ENCODE results near the gene LIF. TPM values are rescaled to one million over a fixed set of nuclear protein-coding genes. Genes with fewer than 3 reads are reported as not detected.
A peak's percentile ranks its signal among the peaks of the same experiment; 100 is the strongest.

The LIF gene
- total RNA-seq, 1 donor from 2014 or later: 3.8 TPM

DNA sequence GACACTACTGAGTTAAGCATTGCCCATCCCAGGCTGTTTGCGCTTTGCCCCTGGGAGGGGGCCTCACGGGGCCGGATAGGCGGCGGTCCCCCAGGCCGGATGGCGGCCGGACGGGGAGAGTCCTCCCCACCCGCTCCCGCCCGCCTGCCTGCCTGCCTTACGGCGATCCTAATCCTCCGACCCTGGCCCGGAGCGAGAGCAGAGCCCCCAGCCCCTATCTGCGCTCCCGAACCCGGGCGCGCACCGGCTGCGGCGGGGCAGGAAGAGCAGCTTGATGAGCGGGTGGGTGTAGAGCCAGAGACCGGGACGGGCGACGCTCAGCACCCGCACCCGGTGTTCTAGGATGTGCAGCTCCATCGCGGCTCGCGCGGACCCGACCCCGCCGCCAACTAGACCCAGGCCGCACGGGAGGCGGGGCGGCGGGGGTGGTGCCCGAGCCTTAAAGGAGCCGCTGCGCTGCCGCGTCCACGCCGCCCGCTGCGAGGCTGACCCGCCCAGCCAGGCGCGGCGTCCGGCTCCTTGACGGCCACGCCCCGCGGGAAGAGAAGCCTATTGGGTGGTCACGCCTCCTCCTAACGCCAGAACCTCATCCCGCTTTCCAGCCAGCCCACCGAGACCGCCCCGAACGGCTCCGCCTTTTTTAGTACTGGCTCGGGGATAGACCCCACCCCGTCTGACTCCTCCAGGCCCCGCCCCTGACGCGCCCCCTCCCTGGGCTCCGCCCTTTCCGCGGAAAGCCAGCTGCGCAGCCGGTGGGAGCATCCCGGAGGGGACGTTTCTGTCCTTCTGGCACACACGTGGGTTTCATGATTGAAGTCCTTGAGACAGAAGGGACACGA, 42.8 kb upstream of the LIF start, which contains the start of gene CASTOR1:
Gene CASTOR1, minus strand, starts transcription at position 365 of the 839 bp plus-strand sequence. Its CDS starts 8 bp downstream, at position 357.
- Mint-ChIP-seq H3K36me3 (peaks cover 11% of the 10 kb centered on the region), H3K4me1 (ENCODE audit: unreplicated experiment) (peaks cover 9% of the 10 kb centered on the region), H3K9me3 (no peaks in the 10 kb centered on the region), H3K27me3 (no peaks in the 10 kb centered on the region), H3K27ac (peak within 1 kb of the TSS; percentile 90), H3K4me3 (peak within 1 kb of the TSS; percentile 87)
- TF ChIP-seq, protein P1, sequence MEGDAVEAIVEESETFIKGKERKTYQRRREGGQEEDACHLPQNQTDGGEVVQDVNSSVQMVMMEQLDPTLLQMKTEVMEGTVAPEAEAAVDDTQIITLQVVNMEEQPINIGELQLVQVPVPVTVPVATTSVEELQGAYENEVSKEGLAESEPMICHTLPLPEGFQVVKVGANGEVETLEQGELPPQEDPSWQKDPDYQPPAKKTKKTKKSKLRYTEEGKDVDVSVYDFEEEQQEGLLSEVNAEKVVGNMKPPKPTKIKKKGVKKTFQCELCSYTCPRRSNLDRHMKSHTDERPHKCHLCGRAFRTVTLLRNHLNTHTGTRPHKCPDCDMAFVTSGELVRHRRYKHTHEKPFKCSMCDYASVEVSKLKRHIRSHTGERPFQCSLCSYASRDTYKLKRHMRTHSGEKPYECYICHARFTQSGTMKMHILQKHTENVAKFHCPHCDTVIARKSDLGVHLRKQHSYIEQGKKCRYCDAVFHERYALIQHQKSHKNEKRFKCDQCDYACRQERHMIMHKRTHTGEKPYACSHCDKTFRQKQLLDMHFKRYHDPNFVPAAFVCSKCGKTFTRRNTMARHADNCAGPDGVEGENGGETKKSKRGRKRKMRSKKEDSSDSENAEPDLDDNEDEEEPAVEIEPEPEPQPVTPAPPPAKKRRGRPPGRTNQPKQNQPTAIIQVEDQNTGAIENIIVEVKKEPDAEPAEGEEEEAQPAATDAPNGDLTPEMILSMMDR (conservative IDR thresholded peaks at IDR 0.05): no peak
- peak; percentile 97 for DNase-seq (ENCODE audit: extremely low spot score, unreplicated experiment)

DNA sequence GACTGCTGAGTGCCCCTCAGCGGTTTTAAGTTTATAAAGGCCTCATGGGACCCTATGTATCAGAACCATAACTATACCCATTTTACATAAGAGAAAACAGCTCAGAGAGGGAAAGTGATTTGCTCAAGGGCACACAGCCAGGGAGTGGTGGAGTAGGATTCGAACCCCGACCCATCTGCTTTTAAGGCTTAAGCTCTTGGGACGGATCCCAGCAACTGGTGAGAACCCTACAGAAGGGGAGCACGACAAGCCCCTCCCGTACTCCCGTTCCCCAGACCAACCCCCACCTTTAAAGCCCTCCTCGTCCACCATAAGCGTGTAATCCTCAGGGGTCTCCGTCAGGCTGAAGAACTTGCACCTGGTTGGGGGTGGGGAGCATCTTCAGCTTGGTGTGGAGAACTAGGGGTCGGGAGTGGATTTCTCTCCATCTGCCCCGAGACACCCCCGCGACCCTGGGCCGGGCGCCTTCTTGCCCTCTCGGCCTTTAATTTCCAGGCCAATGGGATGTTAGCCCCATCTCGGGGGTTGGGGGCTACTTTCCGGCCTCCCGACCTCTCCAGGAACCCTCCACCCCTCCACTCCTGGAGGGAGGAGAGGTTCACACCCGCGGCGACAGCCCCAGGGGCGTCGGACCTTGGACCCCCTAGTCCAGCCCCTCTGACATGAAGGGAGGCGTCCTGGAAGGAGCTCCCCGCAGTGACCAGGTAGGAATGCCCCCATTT, 42.0 kb upstream of the LIF start:
- DNase-seq (ENCODE audit: extremely low spot score, unreplicated experiment): no peak
- Mint-ChIP-seq H3K4me1 (ENCODE audit: unreplicated experiment) (peaks cover 9% of the 10 kb centered on the region), H3K9me3 (no peaks in the 10 kb centered on the region), H3K27ac (peak overlapping the region; percentile 90), H3K4me3 (peak overlapping the region; percentile 87), H3K36me3 (peaks cover 7% of the 10 kb centered on the region), H3K27me3 (no peaks in the 10 kb centered on the region)
- TF ChIP-seq, protein P1 (conservative IDR thresholded peaks at IDR 0.05): no peak

DNA sequence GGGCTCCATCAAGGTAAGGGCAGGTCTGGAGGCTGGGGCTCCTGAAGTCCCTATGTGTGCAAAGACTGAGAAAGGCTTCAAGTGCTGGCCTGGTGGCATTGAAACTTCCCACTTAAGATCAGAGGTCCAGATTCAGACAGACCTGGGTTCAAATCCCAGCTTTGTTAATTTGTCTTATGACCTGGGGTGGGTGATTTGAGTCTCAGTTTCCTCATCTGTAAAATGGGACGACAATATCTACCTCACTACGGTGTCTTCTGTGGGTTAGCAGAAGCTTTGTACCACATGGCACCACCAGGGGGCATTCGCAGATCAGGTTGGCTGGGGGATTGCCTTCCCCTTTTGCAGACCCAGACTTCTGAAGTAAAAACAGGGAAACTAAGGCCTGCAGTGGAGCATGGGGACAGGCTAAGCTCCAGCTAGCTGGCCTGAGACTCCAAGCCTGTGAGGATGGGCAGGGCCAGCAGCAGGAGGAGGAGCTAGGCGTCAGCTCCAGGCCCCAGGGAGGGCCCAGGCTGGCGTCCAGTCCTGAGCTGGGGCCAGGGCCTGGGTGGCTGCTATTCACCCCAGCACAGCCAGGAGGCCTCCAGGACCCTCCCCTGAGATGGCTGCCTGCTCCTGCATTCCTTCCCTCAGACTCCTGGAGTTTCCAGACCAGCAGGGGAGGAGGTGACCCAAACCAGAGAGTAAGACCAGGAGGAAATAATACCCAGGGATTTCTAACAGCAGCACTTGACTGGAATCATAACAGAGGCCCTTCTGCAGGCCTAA, 41.3 kb upstream of the LIF start:
- Mint-ChIP-seq H3K27ac (peak overlapping the region; percentile 90), H3K4me1 (ENCODE audit: unreplicated experiment) (peaks cover 9% of the 10 kb centered on the region), H3K27me3 (no peaks in the 10 kb centered on the region), H3K36me3 (no peaks in the 10 kb centered on the region), H3K4me3 (peak overlapping the region; percentile 87), H3K9me3 (no peaks in the 10 kb centered on the region)
- DNase-seq (ENCODE audit: extremely low spot score, unreplicated experiment): peak; percentile 82
- TF ChIP-seq, protein P1 (conservative IDR thresholded peaks at IDR 0.05): peak; percentile 83

DNA sequence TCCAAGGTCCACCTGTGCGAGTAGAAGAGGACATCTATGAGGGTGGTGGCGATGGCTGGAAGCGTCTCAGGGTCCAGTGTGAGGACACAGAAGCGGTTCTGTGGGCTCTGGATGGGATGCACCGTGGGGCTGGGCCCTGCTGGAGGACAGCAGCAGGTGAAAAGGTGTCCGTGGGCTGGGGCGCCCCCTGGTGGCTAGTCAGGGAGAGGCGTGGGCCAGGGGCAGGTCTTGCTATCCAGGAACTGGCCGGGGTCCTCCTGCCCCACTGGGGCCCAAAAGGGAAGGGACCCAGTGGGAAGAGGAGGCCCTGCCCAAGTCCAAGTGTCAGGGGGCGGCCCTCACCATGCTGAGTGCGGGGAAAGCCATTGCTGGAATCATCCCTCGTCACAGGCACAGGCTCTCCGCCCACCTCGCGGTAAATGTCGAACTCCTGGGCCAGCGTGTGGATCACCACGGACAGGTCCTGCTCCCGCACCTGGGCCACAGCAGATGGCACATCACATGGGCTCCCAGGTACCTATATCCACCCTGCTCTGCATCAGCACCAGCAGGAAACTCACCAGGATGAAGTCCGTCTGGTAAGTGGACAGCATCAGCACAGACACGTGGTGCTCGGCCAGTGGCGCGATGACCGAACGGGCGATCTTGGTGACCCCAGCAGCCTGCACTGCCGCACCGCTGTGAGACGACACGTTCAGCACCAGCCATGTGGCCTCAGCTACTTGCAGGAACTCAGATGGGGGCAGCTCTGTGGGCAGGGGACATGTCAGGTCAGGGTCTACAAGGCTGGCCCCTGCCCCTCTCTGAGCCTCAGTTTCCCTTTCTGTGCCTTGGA, 40.5 kb upstream of the LIF start:
- TF ChIP-seq, protein P1 (conservative IDR thresholded peaks at IDR 0.05): peak; percentile 93
- Mint-ChIP-seq H3K36me3 (no peaks in the 10 kb centered on the region), H3K4me1 (ENCODE audit: unreplicated experiment) (peaks cover 9% of the 10 kb centered on the region), H3K27me3 (no peaks in the 10 kb centered on the region), H3K9me3 (no peaks in the 10 kb centered on the region), H3K4me3 (no peak overlapping the region), H3K27ac (no peak overlapping the region)
- peak; percentile 86 for DNase-seq (ENCODE audit: extremely low spot score, unreplicated experiment)

DNA sequence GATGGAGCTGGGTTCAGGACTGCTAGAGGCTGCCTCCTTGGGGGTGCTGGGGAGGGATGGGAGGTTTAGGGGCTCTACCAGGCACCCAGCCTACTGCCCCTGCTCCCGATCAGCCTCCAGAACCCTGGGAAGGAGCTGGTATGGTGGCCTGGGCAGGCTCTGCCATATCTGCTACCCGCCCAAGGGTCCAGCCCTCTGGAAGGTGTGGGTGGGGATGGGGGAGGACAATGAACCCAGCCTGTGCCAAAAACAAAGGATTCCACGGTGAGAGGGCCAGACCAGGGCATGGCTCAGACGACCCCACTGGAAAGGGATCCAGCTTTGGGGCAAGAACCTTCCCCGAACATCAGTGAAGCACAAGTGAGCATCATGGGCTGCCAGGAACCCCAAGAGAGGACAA, 39.8 kb upstream of the LIF start:
- DNase-seq (ENCODE audit: extremely low spot score, unreplicated experiment): no peak
- Mint-ChIP-seq H3K4me1 (ENCODE audit: unreplicated experiment) (peaks cover 9% of the 10 kb centered on the region), H3K9me3 (no peaks in the 10 kb centered on the region), H3K4me3 (no peak overlapping the region), H3K27ac (no peak overlapping the region), H3K36me3 (no peaks in the 10 kb centered on the region), H3K27me3 (no peaks in the 10 kb centered on the region)
- TF ChIP-seq, protein P1 (conservative IDR thresholded peaks at IDR 0.05): no peak

Data from type B pancreatic cell (in vitro differentiated cells).